Measurements from ENCODE around the gene SLC35B3. TPM values are rescaled to one million over a fixed set of nuclear protein-coding genes. Genes with fewer than 3 reads are reported as not detected.

Gene SLC35B3
- polyA plus RNA-seq, 1 donor from 2014 or later: 22.0 TPM

GRCh38 chr6:8434727-8435092 lies 635 bp downstream of the SLC35B3 start:
- Histone ChIP-seq H3K4me2 (ENCODE audit: low read length) (peak overlapping the region; percentile 90), H4K20me1 (ENCODE audit: insufficient read depth) (no peaks in the 10 kb centered on the region), H3K9me2 (ENCODE audit: insufficient read depth, low read length) (no peaks in the 10 kb centered on the region), H3F3A (ENCODE audit: insufficient read depth, low read length, poor library complexity, severe bottlenecking) (no peaks in the 10 kb centered on the region), H3K27ac (ENCODE audit: low read length) (peak overlapping the region; percentile 78), H3K36me3 (ENCODE audit: insufficient read depth, low read length) (no peaks in the 10 kb centered on the region), H3K9me3 (ENCODE audit: low read length) (no peaks in the 10 kb centered on the region), H3K27me3 (ENCODE audit: insufficient read depth, low read depth, low read length) (no peaks in the 10 kb centered on the region), H2AFZ (ENCODE audit: low read depth, low read length) (peak overlapping the region; percentile 98), H3K79me2 (replicated peaks; ENCODE audit: insufficient read depth, low read length) (peaks cover 21% of the 10 kb centered on the region), H3K9ac (ENCODE audit: low read length) (peak overlapping the region; percentile 84), H3K4me3 (ENCODE audit: low read length) (peak overlapping the region; percentile 99)
- TF ChIP-seq EZH2 (IDR thresholded peaks at IDR 0.05; ENCODE audit: borderline replicate concordance, insufficient read depth, low read length, poor library complexity, severe bottlenecking) (no peak), REST (IDR thresholded peaks at IDR 0.05; ENCODE audit: borderline replicate concordance) (no peak), SMC3 (conservative IDR thresholded peaks at IDR 0.05; ENCODE audit: poor library complexity) (no peak), MXI1 (conservative IDR thresholded peaks at IDR 0.05; ENCODE audit: poor library complexity, severe bottlenecking) (no peak), POLR2AphosphoS5 (IDR thresholded peaks at IDR 0.05) (no peak), EP300 (conservative IDR thresholded peaks at IDR 0.05; ENCODE audit: poor library complexity, severe bottlenecking) (no peak), RAD21 (conservative IDR thresholded peaks at IDR 0.05) (no peak)

GRCh38 chr6:8432614-8433013 lies 2.7 kb downstream of the SLC35B3 start:
- Histone ChIP-seq H3K9ac (ENCODE audit: low read length) (no peak overlapping the region), H3F3A (ENCODE audit: insufficient read depth, low read length, poor library complexity, severe bottlenecking) (no peaks in the 10 kb centered on the region), H3K9me2 (ENCODE audit: insufficient read depth, low read length) (no peaks in the 10 kb centered on the region), H4K20me1 (ENCODE audit: insufficient read depth) (no peaks in the 10 kb centered on the region), H3K4me2 (ENCODE audit: low read length) (peak overlapping the region; percentile 15), H3K27me3 (ENCODE audit: insufficient read depth, low read depth, low read length) (no peaks in the 10 kb centered on the region), H3K36me3 (ENCODE audit: insufficient read depth, low read length) (no peaks in the 10 kb centered on the region), H3K79me2 (replicated peaks; ENCODE audit: insufficient read depth, low read length) (peaks cover 21% of the 10 kb centered on the region), H3K9me3 (ENCODE audit: low read length) (no peaks in the 10 kb centered on the region), H2AFZ (ENCODE audit: low read depth, low read length) (no peak overlapping the region), H3K4me3 (ENCODE audit: low read length) (peak overlapping the region; percentile 99), H3K27ac (ENCODE audit: low read length) (no peak overlapping the region)
- TF ChIP-seq RAD21 (conservative IDR thresholded peaks at IDR 0.05) (no peak), CTCF (IDR thresholded peaks at IDR 0.05; ENCODE audit: poor library complexity, severe bottlenecking) (no peak)

GRCh38 chr6:8429821-8430220 lies 5.5 kb downstream of the SLC35B3 start:
- H3F3A ChIP-seq (ENCODE audit: insufficient read depth, low read length, poor library complexity, severe bottlenecking): no peaks in the 10 kb centered on the region
- no peaks in the 10 kb centered on the region for H3K9me2 ChIP-seq (ENCODE audit: insufficient read depth, low read length)
- TF ChIP-seq CTCF (IDR thresholded peaks at IDR 0.05; ENCODE audit: poor library complexity, severe bottlenecking) (no peak), RAD21 (conservative IDR thresholded peaks at IDR 0.05) (no peak), MXI1 (conservative IDR thresholded peaks at IDR 0.05; ENCODE audit: poor library complexity, severe bottlenecking) (no peak), EP300 (conservative IDR thresholded peaks at IDR 0.05; ENCODE audit: poor library complexity, severe bottlenecking) (no peak), POLR2AphosphoS5 (IDR thresholded peaks at IDR 0.05) (no peak), REST (IDR thresholded peaks at IDR 0.05; ENCODE audit: borderline replicate concordance) (no peak), TAF1 (IDR thresholded peaks at IDR 0.05; ENCODE audit: low read depth) (no peak), EZH2 (IDR thresholded peaks at IDR 0.05; ENCODE audit: borderline replicate concordance, insufficient read depth, low read length, poor library complexity, severe bottlenecking) (no peak), SMC3 (conservative IDR thresholded peaks at IDR 0.05; ENCODE audit: poor library complexity) (no peak)
- no peaks in the 10 kb centered on the region for H3K9me3 ChIP-seq (ENCODE audit: low read length)
- no peak overlapping the region for H3K4me3 ChIP-seq (ENCODE audit: low read length)
- no peaks in the 10 kb centered on the region for H4K20me1 ChIP-seq (ENCODE audit: insufficient read depth)
- no peak overlapping the region for H3K9ac ChIP-seq (ENCODE audit: low read length)
- H3K27me3 ChIP-seq (ENCODE audit: insufficient read depth, low read depth, low read length): no peaks in the 10 kb centered on the region
- peaks cover 19% of the 10 kb centered on the region for H3K79me2 ChIP-seq (replicated peaks; ENCODE audit: insufficient read depth, low read length)
- H2AFZ ChIP-seq (ENCODE audit: low read depth, low read length): no peak overlapping the region
- no peak overlapping the region for H3K27ac ChIP-seq (ENCODE audit: low read length)
- peaks cover 8% of the 10 kb centered on the region for H3K36me3 ChIP-seq (ENCODE audit: insufficient read depth, low read length)
- no peak overlapping the region for H3K4me2 ChIP-seq (ENCODE audit: low read length)

Measured in neural cell (in vitro differentiated cells).